HG02938 (cell line): ENCODE data around the gene GPR78.
A peak's percentile ranks its signal among the peaks of the same experiment; 100 is the strongest.

Experiments
- ATAC-seq: cut with Tn5 transposase; IDR thresholded peaks from one replicate; pipeline ENCODE4 v1.9.1; 2021; ENCODE audit warnings: mild to moderate bottlenecking, moderate library complexity; ENCODE audit not compliant: unreplicated experiment

Gene GPR78, protein sequence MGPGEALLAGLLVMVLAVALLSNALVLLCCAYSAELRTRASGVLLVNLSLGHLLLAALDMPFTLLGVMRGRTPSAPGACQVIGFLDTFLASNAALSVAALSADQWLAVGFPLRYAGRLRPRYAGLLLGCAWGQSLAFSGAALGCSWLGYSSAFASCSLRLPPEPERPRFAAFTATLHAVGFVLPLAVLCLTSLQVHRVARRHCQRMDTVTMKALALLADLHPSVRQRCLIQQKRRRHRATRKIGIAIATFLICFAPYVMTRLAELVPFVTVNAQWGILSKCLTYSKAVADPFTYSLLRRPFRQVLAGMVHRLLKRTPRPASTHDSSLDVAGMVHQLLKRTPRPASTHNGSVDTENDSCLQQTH

DNA sequence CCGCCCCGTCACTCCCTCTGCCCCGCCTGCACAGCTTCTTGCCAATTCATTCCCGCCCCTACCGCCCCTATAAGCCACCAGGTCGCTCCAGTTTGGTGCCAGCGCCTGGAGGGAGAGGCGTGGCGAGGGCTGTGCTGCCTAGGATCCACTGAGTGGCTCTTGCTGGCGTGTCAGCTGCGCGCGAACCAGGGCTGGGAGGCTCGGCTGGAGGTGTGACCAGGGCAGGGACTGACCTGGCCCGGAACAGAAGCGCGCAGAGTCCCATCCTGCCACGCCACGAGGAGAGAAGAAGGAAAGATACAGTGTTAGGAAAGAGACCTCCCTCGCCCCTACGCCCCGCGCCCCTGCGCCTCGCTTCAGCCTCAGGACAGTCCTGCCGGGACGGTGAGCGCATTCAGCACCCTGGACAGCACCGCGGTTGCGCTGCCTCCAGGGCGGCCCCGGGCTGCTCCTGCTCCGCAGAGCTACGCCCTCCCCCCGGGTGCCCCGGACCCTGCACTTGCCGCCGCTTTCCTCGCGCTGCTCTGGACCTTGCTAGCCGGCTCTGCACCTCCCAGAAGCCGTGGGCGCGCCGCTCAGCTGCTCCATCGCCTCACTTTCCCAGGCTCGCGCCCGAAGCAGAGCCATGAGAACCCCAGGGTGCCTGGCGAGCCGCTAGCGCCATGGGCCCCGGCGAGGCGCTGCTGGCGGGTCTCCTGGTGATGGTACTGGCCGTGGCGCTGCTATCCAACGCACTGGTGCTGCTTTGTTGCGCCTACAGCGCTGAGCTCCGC, at the start of gene GPR78:
GPR78 (plus strand) TSS at position 72 of the 773 bp plus-strand sequence; CDS start at position 663, 591 bp downstream.
- ATAC-seq: no peak

GRCh38 chr4:8532245-8532781, 47.9 kb upstream of the GPR78 start:
- no peak for ATAC-seq

- ATAC-seq: peak; percentile 40
Measured at GRCh38 chr4:8533274-8533865, 46.8 kb upstream of the GPR78 start.

DNA sequence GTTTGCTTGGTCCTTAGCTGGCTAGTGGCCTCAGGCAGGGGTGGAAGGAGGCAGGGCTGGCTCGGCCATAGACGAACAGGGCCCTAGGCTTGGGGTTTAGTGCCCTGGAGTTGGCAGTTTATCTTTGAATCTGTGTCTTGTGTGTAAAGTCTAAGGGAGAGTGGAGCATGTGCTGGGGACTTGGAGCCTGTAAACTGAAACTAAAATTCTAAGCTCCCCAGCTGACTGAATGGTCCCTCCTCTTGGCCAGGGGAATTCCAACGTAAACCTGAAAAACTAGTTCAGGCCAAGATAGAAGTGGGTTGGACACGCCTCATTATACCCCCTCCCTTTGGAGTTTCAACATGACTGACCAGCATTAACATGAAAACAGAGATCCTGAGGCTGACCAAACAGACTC, 46.1 kb upstream of the GPR78 start:
- ATAC-seq: peak; percentile 77

DNA sequence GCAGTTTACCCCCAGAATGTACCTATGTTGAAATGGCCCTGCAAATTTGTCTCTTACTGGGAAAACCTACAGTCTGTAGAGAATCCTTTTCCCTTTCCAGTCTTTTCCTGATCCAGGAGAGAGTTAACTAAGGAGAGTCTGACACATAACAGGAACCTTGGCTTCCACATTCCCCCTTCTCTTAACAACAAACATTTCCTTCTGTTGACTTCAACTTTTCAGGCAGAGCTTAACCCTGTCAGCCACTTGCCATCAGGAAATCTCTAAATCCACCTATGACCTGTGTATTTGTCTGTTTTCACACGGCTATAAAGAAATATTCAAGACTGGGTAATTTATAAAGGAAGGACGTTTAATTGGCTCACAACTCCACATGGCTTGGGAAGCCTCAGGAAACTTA, 45.6 kb upstream of the GPR78 start:
- ATAC-seq: no peak

- no peak for ATAC-seq
Measured at GRCh38 chr4:8536467-8536866, 43.7 kb upstream of the GPR78 start.

GRCh38 chr4:8537041-8537461, 43.1 kb upstream of the GPR78 start:
- ATAC-seq: no peak

GRCh38 chr4:8538076-8538702, 42.0 kb upstream of the GPR78 start:
- no peak for ATAC-seq

- ATAC-seq: no peak
Measured at GRCh38 chr4:8538703-8539567, 41.3 kb upstream of the GPR78 start.

GRCh38 chr4:8539661-8540060, 40.5 kb upstream of the GPR78 start:
- ATAC-seq: peak; percentile 17

- ATAC-seq: peak; percentile 56
Measured at GRCh38 chr4:8540072-8540471, 40.1 kb upstream of the GPR78 start.

GRCh38 chr4:8540586-8540985, 39.6 kb upstream of the GPR78 start:
- ATAC-seq: no peak

DNA sequence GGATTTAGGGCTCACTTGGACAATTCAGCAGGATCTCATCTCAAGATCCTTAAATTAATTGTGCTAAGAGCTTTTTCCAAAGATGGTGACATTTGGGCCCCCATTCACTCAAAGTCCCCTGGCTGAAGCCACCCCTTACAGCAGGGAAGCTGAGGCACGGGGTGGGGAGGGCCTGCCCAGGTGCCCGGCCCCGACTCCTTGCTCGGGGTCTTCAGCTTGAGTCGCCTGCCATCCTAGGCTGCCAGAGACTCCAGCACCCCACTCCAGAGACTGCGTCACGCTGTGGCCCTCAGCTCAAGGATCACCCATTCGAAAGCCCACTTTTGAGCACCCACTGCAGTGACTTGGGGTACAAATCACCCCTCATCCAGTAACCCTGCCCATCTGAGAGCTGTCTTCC, 39.2 kb upstream of the GPR78 start:
- ATAC-seq: no peak

GRCh38 chr4:8541981-8542715, 38.0 kb upstream of the GPR78 start:
- ATAC-seq: no peak

DNA sequence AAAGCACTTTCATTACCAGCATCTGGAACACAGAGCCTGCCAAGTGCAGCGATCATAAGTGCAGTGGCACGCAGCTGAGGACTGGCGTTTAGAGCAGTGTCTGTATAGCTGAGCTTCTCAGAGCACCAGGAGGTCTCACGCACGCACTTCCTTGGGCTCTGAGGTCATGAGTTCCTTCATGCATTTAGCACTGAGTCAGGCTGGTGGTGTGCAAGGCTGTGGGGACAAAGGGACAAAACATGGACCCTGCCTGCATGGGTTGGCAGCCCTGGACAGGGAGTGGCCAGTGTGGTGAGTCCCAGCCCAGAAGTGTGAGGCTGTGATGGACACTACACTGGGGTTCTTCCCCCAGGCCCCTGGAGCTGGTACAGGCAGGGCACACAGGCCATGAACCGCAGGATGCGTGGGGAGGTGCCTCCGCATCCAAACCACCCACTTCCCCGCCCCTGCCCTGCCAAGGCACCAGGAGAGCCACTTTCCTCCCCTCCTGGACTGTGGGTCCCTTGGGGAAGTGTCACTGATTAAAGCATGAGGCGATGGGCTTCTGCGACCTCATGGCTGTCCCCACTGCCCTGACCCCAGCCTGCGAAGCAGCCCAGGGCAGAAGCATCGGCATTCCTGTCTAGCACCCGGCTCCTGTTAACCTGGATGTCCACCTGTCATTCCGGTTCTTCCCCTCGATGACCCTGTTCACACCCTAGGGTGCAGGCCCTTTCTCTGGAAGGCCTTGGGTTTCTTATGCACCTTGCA, 37.2 kb upstream of the GPR78 start:
- no peak for ATAC-seq

GRCh38 chr4:8543623-8544022, 36.6 kb upstream of the GPR78 start:
- no peak for ATAC-seq

DNA sequence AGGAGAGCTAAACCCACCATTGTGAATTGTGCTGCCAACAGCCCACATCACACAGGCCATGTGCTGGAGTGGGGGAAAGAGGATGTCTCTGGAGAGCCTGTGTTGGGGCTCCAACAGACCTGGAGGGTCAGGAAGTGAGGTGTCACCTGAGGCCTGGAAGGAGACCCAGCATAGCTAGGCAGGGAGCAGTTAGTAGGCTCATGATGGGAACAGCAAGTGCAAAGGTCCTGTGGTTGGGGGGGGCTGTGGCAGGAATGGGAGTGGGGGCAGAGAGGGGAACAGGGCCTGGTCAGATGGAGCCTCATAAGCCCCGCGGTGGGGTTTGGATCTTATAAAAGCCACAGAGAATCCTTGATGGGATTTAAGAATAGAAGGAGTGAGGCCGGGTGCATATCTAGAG, 35.9 kb upstream of the GPR78 start:
- ATAC-seq: no peak

DNA sequence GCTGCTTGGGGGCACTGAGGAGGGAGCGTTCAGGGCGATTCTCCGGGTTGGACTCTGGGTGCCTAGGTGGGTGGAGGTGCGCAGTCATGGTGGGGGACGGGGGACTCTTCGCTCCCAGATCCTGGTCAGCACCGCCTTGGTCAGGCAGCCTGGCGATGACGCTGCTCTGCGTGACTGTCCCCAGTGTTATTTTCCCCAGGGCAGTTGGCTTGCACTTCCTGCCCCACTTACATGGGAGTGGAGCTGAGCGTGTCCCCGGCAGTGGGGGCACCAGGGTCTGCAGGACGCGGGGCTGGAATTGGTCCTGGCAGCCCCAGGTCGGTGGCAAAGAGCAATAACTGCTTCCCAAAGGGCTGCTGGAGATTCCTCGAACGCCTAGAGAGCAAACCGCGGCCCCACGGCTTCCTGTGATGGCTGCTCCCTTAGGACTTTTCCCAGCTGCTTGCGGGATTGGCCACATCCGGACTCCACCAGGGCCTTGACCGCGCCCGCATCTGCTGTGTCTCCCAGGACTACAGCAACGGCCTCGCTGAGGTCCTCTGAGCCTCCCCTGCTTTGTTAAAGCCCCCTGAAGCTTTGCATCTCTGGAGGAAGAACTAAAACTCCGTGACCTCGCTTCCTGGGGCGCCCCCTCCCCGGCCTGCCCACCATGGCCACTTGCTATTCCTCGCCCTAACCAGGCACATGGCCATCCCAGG, 35.3 kb upstream of the GPR78 start:
- ATAC-seq: no peak
